HG03045 (cell line): ENCODE results near the gene VIL1.

Experiments
- ATAC-seq: cut with Tn5 transposase; IDR thresholded peaks from one replicate; pipeline ENCODE4 v1.9.1; 2021; ENCODE audit warnings: mild to moderate bottlenecking, moderate library complexity; ENCODE audit not compliant: unreplicated experiment

VIL1 gene

GRCh38 chr2:218435003-218435982, 16.4 kb downstream of the VIL1 start:
- no peak for ATAC-seq

GRCh38 chr2:218436992-218437391, 18.1 kb downstream of the VIL1 start:
- no peak for ATAC-seq

DNA sequence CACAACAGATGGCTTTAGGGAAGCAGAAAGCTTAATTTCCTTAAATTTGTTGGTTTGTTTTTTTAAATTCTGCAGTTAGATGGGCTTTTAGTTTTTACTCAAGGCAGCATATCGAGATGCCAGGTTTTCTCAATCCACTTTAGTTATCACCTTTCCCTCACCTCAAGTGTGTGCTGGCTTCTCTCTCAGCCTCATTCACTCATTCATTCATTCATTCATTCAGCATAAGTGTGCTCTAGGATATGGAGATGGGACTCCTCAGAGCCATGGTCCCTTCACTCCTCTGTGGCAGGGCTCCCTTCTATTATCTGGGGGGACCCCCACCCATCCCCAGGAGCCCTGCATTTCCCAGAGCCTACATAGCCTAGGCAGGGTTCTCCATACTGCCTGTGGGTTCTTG, 19.0 kb downstream of the VIL1 start:
- ATAC-seq = no peak

- ATAC-seq = no peak
These were observed 19.7 kb downstream of the VIL1 start for GRCh38 chr2:218438596-218438995.

DNA sequence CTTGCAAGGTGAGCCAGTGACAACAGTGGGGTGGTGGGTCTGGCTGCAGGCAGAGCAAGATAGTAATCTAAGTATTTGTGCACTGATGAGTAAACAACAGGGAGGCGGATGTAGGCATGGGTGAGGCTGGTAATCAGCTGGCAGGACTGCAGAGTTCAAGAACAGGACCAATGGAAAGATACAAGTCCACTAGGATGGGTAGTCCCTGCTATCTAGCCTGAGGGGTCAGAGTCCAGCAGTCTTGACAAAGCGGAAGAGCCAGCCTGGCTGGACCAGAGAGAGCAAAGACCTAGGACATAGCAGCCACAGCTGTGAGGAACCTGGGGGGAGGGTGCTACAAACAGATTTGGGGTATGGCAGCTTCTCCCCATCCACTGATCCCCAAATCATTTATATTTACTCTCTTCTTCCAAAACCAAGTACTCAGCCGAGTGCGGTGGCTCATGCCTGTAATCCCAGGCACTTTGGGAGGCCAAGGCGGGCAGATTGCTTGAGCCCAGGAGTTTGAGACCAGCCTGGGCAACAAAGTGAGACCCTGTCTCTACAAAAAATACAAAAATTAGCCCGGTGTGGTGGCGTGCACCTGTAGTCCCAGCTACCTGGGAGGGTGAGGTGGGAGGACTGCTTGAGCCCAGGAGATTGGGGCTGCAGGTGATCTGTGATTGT, 25.9 kb downstream of the VIL1 start:
- ATAC-seq = no peak

GRCh38 chr2:218445602-218446001, 26.7 kb downstream of the VIL1 start:
- no peak for ATAC-seq

DNA sequence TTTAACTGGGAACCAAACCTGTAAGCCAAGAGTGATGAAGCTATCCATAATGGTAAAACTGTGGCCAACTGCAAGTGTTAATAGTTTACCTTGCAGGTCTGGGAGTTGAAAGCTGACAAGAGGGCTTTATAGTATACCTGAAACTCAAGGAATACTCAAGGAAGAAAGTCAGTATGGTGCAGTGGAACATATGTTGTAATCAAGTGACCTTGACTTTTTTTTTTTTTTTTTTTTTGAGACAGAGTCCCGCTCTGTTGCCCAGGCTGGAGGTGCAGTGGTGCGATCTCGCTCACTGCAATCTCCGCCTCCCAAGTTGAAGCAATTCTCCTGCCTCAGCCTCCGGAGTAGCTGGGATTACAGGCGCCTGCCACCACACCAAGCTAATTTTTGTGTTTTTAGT, 27.6 kb downstream of the VIL1 start:
- no peak for ATAC-seq

- ATAC-seq = no peak
These were observed 28.1 kb downstream of the VIL1 start for GRCh38 chr2:218447072-218447471.

- ATAC-seq = no peak
These were observed 30.0 kb downstream of the VIL1 start for GRCh38 chr2:218448934-218449333.

DNA sequence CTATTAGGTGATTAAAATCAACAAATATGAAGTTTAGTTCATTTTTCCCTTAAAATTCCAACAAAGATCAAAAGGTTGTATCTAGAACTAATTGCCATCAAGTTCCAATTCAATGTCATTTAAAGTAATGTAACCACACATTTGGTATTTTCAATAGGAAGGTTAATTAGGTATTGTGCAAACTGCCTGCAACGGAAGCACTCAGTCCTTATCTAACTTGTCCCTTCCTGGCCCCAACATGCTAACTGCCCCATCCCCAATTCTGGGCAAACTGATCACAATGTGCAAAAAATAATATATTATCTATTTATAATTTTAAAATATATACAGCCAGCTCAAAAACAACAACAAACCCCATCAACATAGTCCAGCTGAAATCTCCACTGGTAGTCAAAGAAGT, 33.2 kb downstream of the VIL1 start:
- no peak for ATAC-seq

DNA sequence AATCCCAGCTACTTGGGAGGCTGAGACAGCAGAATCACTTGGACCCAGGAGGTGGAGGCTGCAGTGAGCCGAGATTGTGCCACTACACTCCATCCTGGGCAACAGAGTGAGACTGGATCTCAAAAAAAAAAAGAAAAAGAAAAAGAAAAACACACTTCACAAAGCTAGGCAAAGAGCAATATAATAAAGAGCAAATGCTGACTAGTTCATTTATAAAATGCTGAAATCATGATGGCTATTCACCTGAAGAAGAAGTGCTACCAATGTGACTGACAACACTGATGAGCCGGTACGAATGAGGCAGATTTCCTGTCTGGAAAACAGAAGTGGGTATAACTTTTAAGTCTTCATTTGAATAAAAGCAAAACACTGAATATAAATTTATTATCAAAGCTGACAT, 37.9 kb downstream of the VIL1 start:
- ATAC-seq = no peak

DNA sequence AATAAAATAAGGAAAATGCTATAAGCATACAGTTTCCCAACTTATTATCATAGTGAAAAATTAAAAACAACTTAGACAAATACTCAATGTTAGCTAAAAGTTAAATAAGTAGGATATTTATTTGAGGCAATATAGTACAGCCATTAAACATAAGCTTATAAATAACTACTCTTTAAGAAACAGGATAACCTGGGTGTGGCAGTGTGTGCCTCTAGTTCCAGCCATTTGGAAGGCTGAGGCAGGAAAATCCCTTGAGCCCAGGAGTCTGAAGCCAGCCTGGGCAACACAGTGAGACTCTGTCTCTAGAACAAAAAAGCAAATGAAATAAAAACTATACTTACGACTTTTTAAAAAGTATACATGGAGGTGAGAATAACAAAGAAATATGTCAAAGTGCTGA, 39.7 kb downstream of the VIL1 start:
- ATAC-seq = no peak

- ATAC-seq = no peak
These were observed 47.2 kb downstream of the VIL1 start for GRCh38 chr2:218465987-218466633.

- ATAC-seq = no peak
These were observed 51.5 kb downstream of the VIL1 start for GRCh38 chr2:218470448-218470847.

DNA sequence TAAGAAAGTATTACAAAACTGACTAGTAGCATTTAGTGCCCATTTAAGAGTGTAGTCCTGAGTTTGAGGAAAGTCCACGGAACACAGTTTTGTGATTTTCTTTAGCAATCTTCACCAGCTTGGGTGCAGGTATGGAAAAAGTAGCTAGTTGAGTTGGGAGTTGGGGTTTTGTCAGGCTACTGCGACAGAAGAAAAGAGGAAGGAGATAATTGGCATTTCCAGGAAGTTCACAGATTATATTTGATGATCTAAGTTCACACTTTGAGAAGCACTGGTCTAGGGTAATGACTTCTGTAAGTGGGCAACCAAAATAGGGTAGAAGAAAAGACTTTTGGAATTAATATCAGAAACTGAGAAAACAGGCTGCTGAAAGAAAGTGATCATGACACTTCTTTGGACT, 52.1 kb downstream of the VIL1 start:
- ATAC-seq = no peak

- no peak for ATAC-seq
These were observed 53.1 kb downstream of the VIL1 start for GRCh38 chr2:218471982-218472381.

DNA sequence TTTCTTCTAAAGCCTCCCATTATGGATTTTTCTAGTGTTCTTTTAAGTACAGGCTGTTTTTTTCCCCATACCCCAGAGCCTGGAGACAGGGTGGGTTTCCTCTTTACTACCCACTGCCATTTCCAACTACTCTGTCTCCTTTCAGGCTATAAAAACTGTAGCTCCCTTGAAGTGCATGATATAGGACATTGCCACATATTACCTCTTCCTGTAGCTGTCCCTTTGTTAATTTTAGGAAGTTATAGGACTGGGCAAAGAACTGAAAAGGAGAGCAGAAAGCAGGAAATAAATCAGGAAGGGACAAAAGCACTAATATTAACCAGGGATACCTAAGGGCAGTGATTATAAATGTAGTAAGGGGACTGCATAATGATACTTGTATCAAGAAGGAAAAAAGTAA, 54.1 kb downstream of the VIL1 start:
- no peak for ATAC-seq

GRCh38 chr2:218474527-218474926, 55.6 kb downstream of the VIL1 start:
- ATAC-seq = no peak

DNA sequence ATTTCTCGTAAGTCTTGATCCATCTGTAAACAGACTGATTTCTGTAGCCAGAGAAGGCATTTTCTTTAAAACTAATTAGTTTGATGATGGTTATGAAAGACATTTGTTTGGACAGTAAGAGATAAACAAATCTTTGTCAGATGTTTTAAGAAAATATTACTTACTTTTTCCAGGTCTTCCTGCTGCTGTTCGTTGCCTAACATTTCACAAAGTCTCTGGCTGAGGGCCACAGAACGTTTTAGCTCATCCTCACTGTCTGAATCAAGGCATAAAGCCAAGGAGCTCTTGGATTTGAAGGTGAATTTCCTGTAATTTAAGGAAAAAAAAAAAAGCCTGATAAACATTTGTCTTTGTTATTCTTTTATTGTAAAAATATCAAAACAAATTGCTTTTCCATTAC, 57.8 kb downstream of the VIL1 start:
- ATAC-seq = no peak

GRCh38 chr2:218477247-218477646, 58.3 kb downstream of the VIL1 start:
- no peak for ATAC-seq

DNA sequence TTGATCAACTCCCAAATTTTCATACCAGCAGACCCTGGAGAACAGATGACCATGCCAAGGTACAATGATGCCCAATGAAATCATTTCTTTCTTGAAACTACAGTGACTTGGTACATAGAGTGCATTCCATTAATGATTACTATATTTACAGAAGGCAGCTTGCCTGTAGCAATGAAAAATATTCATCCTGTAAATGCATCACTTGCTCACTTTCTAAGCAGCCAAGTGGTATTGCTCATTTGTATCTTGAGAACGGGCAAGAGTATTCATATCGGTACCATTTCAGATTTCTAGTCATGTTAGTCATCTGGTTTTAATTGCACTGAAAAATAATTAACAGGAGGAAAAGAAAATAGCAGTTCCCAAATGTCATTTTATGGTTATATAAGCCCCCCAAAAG, 59.6 kb downstream of the VIL1 start:
- no peak for ATAC-seq

DNA sequence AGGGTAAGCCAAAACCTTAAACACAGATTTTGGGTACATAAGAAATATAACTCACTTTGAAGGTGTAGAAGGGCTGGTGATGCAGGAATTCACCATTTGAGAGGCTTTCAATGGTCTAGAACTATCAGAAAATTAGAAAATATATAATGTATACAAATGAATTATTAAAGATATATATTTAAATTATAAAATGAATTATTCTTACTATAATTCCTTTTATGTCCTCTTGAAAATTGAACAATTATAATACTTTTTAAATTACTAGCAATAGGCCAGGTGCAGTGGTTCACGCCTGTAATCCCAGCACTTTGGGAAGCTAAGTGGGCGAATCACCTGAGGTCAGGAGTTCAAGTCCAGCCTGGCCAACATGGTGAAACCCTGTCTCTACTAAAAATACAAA, 60.7 kb downstream of the VIL1 start:
- ATAC-seq = no peak
